SHP77 (cell line): ENCODE measurements around the gene BTAF1.
"Not testable (repeated sequence)": the region's sequence is repeated elsewhere in the genome, so short reads cannot be mapped to it uniquely, and the experiment has no call there.

Experiments used
- DNase-seq, 2 experiments: peaks; one replicate each; lab custom pipeline; 2025; lab: John Stamatoyannopoulos, UW

The BTAF1 gene

GRCh38 chr10:91923371-91924211, at the start of gene BTAF1:
TSS of gene BTAF1 (plus strand) at chr10:91923770. CDS start at chr10:91924077, 307 bp downstream.
- peak; percentile 65 to 79 for DNase-seq

- no peak for DNase-seq
Observed at GRCh38 chr10:91875156-91875555, 48.4 kb upstream of the BTAF1 start.

GRCh38 chr10:91875779-91876178, 47.8 kb upstream of the BTAF1 start:
- no peak for DNase-seq

- DNase-seq, result no peak
Observed at GRCh38 chr10:91879515-91880170, 43.9 kb upstream of the BTAF1 start.

GRCh38 chr10:91880310-91880709, 43.3 kb upstream of the BTAF1 start:
- DNase-seq, result no peak

GRCh38 chr10:91883549-91884444, 39.8 kb upstream of the BTAF1 start:
- peak in 1 of 2 experiments; percentile 3 for DNase-seq

- DNase-seq, result no peak
Observed at GRCh38 chr10:91884536-91884935, 39.0 kb upstream of the BTAF1 start.

- no peak for DNase-seq
Observed at GRCh38 chr10:91885362-91886079, 38.0 kb upstream of the BTAF1 start.

GRCh38 chr10:91886954-91887271, 36.7 kb upstream of the BTAF1 start:
- DNase-seq, result no peak

GRCh38 chr10:91887272-91888076, 36.1 kb upstream of the BTAF1 start:
- no peak for DNase-seq

GRCh38 chr10:91891125-91892001, 32.2 kb upstream of the BTAF1 start:
- DNase-seq, result no peak

GRCh38 chr10:91893051-91893450, 30.5 kb upstream of the BTAF1 start:
- no peak for DNase-seq

- not testable (repeated sequence) for DNase-seq
Observed at GRCh38 chr10:91894261-91894685, 29.3 kb upstream of the BTAF1 start.

GRCh38 chr10:91896212-91896756, 27.3 kb upstream of the BTAF1 start:
- DNase-seq, result no peak

- DNase-seq, result no peak
Observed at GRCh38 chr10:91897421-91897820, 26.1 kb upstream of the BTAF1 start.

- DNase-seq, result no peak
Observed at GRCh38 chr10:91901784-91902677, 21.5 kb upstream of the BTAF1 start.

- no peak for DNase-seq
Observed at GRCh38 chr10:91907033-91907594, 16.5 kb upstream of the BTAF1 start.

GRCh38 chr10:91907914-91908336, 15.6 kb upstream of the BTAF1 start:
- DNase-seq, result no peak
